Activated gamma-delta T cell treated with anti-CD3 and anti-CD28 coated beads, Interleukin-2, amount 50 U/mL, for 16 hours (primary cell): ENCODE measurements around the gene SPEM1.
"Not testable (repeated sequence)": the region's sequence is repeated elsewhere in the genome, so short reads cannot be mapped to it uniquely, and the experiment has no call there.

Experiments used
- DNase-seq: peaks from one replicate; pipeline ENCODE4 v3.0.0-alpha.2; 2020; ENCODE audit warnings: low read depth

The SPEM1 gene

GRCh38 chr17:7441266-7441665, 21.1 kb downstream of the SPEM1 start:
- DNase-seq = no peak

- no peak for DNase-seq
These were observed 22.0 kb downstream of the SPEM1 start for GRCh38 chr17:7442142-7442541.

DNA sequence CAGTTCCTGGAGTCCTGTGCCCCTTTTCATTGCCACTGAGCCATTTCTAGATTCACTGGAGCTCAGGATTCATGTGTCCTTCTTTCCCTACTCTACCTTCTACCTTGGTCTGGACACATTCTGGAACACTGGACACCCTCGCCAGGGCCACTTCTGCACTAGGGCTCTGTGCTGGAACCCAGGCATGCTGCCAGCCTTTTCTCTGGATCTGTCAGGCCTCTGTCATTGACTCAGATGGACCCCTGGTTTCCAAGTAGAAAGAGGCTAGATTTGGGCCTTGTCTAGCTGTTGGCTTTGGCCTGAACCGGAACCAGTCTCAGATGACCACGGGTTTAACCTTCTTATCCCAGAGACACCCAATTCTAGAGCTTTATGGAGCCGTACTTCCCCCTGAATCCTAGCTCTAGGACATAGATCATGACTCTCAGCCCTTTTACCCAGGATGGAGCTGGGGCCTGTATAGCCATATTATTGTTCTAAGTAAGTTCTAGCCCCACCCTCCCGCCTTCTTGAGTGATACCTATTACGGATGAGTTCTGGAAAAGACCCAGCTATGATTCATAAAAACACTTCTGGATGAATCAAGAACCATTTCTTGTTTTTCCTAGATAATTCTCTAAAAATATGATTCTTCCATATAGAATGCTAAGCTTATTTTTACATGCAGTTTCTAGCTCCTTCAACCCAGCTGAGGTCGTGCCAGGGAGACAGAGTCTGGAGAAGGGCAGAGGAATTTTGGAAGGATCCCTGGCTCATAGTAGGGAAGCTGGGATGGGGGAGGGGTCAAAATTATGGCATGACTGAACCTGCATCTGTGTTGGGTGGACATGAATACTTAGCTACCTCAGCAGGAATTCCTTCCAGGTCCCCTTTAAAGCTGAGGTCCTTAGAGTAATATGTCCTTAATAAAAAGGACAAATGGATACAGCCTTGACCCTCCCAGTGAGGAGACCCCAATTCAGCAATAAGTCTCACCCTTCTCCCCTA, 23.7 kb downstream of the SPEM1 start:
- no peak for DNase-seq

DNA sequence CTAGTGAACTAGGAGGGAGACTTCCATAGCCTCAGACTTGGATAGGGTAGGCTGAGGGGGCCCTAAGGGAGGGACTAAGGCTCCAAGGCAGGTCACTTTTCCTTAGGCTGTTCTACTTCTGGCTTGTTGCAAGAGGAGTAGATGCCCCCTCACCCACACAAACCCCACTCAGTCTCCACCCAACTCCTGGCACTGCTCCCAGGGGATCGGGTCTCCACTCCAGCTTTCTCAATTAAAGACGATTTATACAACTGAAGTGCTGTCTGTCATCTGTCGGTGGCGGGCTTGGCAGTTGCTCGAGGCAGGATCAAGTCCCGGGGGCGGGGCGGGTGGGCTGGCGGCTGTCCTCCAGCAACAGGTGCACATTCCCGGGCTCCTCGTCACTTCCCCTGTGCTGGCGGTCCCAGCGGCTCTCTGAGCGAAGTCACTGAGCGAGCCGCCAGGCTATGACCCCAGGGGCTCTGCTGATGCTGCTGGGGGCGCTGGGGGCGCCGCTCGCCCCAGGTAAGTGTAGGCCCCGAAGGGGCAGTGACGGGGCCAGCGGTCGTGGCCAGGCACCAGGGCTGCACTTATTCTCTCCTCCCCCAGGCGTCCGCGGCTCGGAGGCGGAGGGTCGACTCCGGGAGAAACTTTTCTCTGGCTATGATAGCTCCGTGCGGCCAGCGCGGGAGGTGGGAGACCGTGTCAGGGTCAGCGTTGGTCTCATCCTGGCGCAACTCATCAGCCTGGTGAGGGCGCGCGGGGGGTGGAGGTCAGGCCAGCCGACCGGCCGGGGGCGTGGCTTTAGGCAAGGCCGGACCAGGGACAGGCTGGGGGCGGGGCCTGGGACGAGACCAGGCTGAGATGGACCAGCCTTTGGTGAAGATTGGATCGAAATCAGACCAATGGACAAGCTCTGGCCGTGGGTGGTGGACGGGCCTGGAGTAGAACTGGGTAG, 24.8 kb downstream of the SPEM1 start, which contains the start of gene CHRNB1:
Gene CHRNB1, plus strand, starts transcription at position 380 of the 937 bp plus-strand sequence. Its CDS starts 67 bp downstream, at position 447.
- no peak for DNase-seq

DNA sequence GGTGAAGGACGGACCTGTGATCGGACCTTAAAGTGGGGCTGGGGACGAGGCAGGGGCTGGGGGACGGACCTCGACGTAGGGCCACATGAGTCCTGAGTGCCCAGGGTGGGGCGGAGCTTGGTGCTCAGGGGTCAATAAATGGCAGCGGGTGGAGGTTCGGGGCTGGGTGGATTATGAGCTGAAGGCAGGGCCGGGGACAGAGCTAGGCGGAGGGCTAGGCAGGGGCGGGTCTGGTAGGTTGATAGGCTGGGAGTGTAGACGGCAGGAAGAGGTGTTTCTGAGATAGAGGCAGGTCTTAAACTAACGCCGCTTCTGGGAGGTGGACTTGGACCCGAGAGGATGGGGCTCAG, 25.5 kb downstream of the SPEM1 start:
- no peak for DNase-seq

DNA sequence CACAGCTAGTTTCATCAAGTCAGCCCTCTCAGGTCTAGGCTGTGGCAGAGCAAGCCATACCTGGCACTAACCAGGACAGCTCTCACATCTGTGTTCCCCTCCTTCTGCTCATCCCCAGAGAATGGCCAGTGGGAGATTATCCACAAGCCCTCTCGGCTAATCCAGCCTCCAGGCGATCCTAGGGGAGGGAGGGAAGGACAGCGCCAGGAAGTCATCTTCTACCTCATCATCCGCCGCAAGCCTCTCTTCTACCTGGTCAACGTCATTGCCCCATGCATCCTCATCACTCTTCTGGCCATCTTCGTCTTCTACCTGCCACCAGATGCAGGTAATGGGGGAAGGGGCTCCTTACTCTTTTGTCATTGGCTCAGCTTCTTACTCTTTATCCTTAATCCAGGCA, 28.3 kb downstream of the SPEM1 start:
- DNase-seq = no peak

DNA sequence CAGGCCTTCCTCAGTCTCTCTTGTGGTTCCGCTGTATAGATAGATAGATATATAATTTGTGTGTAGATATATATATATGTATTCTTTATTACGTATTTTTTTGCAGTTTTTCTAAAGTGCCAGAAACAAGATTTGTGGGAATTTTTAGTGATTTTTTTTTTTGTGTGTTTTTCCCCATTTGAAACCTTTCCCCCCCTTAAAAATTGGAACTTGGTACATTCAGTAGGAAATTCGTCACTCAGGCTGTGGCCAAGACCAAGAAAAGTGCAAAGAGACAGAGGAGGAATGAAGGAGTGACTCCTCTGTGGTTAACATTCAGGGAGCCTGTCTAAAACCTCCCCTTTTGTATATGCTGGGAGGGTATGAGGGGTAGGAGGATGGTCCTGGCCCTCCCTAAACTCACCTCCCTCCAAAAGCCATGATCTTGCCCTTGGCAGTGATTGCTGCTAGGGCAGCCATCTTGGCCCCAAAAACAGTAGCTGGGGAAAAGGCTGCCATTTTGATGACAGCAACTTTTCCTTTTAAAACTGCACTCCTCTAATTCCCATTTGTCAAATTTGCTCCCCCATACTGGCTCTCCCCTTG, 39.9 kb downstream of the SPEM1 start:
- no peak for DNase-seq

GRCh38 chr17:7460850-7461660, 40.9 kb downstream of the SPEM1 start:
- DNase-seq = no peak

DNA sequence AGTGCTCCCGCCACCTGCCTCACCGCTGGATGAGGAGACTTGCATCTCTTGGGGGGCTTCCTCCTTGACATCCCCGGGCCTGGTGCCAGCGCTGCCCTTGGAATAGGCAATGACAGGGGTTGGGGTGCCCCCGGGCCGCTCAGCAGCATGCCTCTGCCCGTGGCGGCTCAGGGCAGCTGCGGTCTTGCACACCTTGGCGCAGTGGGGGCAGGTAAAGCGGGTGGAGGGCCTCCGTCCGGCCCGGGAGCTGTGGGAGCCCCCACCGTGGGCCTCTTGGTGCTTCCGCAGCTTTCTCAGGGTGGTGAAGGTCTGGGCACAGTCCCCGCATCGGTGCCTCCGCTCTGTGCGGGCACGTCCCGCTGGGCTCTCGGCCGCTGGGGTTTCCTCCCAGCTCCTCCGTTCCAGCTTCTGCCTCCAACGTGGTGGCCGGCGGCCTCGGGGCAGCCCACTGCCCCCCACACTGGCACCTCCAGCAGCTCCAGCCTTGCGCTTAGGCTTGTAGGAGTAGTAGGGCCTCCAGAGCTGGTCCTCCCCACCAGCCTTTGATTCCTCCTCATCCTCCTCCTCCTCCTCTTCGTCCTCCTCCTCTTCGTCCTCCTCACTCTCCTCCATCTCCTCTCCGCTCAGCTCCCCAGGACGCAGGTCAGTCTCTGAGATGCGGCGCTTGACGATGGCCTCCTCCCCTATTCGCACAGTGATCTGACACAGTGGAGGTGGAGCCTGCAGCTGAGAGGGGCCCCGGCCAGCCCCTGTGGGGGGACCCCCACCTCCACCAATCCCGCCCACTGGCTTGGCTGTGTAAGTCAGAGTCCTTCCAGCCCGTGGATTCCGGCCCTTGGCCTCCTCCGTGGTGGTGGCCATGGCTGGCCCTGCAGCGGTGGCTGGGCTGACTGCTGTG, 42.6 kb downstream of the SPEM1 start:
- DNase-seq = no peak

GRCh38 chr17:7463372-7463846, 43.3 kb downstream of the SPEM1 start:
- no peak for DNase-seq

GRCh38 chr17:7464081-7464480, 44.0 kb downstream of the SPEM1 start:
- DNase-seq = no peak

- no peak for DNase-seq
These were observed 45.6 kb downstream of the SPEM1 start for GRCh38 chr17:7465597-7466275.

GRCh38 chr17:7466318-7466638, 46.2 kb downstream of the SPEM1 start:
- no peak for DNase-seq

GRCh38 chr17:7466639-7467341, 46.7 kb downstream of the SPEM1 start:
- DNase-seq = no peak

- DNase-seq = no peak
These were observed 47.4 kb downstream of the SPEM1 start for GRCh38 chr17:7467498-7467897.

GRCh38 chr17:7468290-7468689, 48.2 kb downstream of the SPEM1 start:
- DNase-seq = no peak

DNA sequence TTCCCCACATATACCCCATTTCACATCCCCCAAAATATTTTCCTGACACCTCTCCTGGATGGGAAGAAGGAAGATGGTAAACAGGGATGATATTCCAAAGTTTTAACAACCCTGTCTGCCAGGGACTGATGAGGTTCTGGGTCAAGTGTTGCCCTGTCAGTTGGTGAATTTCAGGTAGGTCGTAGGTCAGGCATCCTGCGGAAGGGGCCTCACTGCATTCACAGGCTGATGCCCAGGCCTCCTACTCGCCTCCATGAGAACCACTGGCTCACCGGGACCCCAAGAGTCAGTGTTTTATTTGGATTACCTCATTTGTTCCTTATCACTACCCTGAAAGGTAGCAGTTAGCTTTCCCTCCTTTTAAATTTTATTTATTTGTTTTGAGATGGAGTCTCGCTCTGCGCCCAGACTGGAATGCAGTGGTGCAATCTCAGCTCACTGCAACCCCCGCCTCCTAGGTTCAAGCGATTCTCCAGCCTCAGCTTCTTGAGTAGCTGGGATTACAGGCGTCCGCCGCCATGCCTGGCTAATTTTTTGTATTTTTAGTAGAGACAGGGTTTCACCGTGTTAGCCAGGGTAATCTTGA, 48.8 kb downstream of the SPEM1 start:
- no peak for DNase-seq

DNA sequence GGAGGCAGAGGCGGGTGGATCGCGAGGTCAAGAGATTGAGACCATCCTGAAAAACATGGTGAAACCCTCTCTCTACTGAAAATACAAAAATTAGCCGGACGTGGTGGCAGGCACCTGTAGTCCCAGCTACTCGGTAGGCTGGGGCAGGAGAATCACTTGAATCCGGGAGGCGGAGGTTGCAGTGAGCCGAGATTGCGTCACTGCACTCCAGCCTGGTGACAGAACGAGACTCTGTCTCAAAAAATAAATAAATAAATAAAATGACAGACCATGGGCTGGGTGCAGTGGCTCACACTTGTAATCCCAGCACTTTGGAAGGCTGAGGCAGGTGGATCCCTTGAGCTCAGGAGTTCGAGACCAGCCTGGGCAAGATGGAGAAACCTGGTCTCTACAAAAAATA, 49.7 kb downstream of the SPEM1 start:
- not testable (repeated sequence) for DNase-seq
